ENCODE results near the gene CASS4.
A peak's percentile ranks its signal among the peaks of the same experiment; 100 is the strongest.

CASS4 gene

DNA sequence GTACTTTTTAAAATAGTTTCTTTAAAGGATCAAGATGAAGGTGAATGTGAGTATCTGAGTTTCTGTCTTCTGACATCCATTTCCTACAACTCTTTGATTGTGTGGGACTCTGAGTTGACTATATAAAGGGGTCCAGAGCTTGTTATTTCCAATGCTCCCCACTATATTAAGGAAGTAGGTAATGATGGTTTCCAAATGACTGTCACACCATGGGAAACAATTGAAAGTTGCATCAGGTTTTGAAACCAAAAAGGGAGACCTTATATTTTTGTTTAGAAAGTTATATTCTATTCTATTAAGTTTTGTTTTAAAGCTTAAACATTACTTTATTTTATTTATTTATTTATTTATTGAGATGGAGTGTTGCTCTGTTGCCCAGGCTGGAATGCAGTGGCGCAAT, 11.2 kb downstream of the CASS4 start:
- no peak for DNase-seq

GRCh38 chr20:56423886-56424285, 11.8 kb downstream of the CASS4 start:
- no peak for DNase-seq

GRCh38 chr20:56424931-56425330, 12.9 kb downstream of the CASS4 start:
- no peak for DNase-seq

GRCh38 chr20:56426026-56426425, 14.0 kb downstream of the CASS4 start:
- no peak for DNase-seq

DNA sequence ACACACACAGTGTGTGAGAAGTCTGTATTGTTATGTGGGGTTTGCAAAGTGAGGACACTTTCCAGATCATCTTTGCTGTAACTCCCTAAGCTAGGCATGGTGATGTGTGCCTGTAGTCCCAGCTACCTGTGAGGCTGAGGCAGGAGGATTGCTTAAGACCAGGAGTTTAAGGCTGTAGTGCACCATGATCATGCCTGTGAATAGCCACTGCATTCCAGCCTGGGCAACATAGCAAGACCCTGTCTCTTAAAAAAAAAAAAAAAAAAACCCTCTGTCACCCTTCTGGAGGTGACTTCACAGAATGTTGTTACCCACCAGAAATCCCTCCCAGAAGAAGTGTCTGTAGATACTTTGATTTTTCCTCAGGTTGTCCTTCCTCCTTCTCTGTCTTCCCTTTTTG, 14.9 kb downstream of the CASS4 start:
- DNase-seq, result no peak

DNA sequence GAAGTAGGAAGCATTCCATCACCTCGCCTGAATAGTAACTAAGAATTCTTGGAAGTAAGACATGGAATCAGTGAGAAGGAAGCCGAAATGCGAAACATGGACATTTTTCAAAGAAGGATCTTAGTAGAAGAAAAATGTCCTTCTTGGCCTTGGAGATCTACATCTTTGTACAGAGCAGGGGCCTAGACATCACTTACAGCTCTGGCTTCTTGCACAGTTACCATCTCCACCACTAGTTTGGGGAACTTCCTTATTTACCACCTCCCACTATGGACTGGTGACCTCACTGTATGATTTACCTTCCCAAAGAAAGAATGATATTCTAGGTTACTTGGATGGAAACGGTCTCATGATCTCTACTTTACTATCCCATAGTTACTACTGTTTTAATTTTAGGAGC, 15.7 kb downstream of the CASS4 start:
- DNase-seq, result no peak

GRCh38 chr20:56428410-56428809, 16.4 kb downstream of the CASS4 start:
- no peak for DNase-seq

DNA sequence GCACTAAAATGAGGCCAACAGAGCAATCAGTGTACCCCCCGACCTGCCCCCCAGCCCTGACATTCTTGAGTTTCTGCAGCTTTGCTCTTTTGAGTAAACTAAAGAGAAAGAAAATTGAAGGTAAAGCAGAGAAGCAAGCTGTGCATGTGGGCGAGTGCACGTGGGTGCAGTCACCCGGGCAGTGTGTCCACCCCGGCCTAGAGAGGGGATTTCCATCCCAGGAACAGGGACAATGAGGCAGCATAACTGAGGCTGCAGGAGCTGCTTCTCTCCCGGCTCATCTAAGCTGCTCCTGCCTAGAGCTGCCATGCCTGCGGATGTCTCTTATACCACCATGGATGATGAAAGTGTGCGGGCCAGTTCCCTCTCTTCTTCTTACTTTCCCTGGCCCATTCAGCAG, 16.8 kb downstream of the CASS4 start:
- no peak for DNase-seq

DNA sequence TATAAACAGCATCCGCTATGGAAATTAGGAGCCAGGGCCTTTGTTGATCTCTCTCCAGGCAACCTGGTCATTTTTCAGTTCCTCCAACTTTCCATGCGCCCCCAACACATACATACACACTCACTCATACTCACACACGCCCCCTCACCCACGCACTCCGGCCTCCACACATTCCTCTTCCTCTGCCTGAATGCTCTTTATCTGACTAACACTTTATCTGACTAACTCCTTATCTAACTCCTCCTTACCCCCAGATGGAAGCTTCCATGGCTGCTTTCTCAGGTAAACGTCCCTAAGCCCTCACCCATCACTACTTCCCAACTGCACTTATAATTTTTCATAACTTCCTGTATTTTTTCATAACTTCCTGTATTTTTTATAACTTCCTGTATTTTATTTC, 17.4 kb downstream of the CASS4 start:
- no peak for DNase-seq

GRCh38 chr20:56429941-56430340, 17.9 kb downstream of the CASS4 start:
- DNase-seq, result no peak

GRCh38 chr20:56430461-56430860, 18.4 kb downstream of the CASS4 start:
- no peak for DNase-seq

DNA sequence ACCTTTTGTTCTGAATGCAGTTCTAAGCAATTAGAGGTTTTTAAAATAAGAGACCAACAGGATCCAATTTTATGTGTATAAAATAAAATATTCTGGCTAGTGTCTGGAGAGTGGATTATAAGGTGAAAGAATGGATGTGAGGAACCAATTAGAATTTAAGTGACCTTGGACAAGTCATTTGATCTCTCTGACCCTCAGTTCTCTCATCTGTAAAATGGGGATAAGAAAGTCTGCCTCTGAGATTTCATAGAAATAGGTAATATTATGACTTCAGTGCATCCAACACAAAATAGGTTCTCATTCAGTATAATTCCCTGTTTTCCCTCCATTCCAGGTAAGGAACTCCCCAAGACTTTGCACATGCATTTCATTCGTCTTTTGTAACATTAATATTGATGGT, 18.9 kb downstream of the CASS4 start:
- DNase-seq, result no peak

- no peak for DNase-seq
Observed at GRCh38 chr20:56431471-56431870, 19.4 kb downstream of the CASS4 start.

- DNase-seq, result no peak
Observed at GRCh38 chr20:56433221-56433879, 21.3 kb downstream of the CASS4 start.

DNA sequence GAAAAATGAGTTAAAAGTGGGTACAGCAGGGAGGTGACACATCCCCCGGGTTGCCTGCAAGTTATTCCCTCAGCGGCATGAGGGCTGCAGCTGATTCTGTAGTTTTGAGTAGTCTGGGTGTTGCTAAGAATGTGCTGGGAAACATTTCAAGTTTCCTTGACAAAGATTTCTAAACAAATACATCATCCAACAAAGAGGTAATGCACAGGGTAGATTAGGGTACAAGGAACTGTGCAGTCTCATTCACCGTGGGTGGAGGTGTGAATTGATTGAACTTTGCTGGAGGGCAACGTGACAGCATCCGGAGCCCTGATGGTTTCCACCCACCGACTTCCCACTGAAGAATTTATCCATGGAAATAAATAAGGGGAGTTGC, 21.8 kb downstream of the CASS4 start:
- DNase-seq, result no peak

- no peak for DNase-seq
Observed at GRCh38 chr20:56437196-56437960, 25.3 kb downstream of the CASS4 start.

- no peak for DNase-seq
Observed at GRCh38 chr20:56438284-56438683, 26.2 kb downstream of the CASS4 start.

DNA sequence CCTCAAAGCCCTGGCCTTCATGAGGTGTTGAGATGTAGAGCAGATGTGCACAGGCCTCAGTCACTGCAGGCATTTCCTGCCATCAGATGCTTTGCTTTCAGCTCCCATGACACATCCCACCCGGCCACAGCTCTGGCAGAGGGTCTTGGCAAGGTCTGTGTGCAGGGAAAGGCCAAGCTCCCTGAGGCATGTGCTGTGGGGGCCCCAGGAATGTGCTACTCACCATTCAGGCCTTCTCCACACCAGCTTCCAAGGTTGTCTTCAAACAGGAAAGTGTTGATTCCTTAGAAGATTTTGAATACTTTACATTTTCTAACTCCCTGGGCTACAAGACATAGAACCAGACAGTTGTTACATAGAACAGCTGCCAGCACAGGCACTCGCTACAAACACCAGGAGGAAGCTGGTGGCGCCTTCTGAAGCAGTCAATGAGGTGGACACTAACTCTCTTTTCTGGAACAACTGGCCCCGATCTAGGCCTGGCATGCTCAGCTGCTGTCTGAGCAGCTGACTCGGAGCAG, 27.8 kb downstream of the CASS4 start:
- DNase-seq, result peak in 1 of 2 donors; percentile 7

GRCh38 chr20:56440346-56441007, 28.4 kb downstream of the CASS4 start:
- DNase-seq, result no peak

- peak in 1 of 2 donors; percentile 15 for DNase-seq
Observed at GRCh38 chr20:56442389-56443365, 30.6 kb downstream of the CASS4 start.

DNA sequence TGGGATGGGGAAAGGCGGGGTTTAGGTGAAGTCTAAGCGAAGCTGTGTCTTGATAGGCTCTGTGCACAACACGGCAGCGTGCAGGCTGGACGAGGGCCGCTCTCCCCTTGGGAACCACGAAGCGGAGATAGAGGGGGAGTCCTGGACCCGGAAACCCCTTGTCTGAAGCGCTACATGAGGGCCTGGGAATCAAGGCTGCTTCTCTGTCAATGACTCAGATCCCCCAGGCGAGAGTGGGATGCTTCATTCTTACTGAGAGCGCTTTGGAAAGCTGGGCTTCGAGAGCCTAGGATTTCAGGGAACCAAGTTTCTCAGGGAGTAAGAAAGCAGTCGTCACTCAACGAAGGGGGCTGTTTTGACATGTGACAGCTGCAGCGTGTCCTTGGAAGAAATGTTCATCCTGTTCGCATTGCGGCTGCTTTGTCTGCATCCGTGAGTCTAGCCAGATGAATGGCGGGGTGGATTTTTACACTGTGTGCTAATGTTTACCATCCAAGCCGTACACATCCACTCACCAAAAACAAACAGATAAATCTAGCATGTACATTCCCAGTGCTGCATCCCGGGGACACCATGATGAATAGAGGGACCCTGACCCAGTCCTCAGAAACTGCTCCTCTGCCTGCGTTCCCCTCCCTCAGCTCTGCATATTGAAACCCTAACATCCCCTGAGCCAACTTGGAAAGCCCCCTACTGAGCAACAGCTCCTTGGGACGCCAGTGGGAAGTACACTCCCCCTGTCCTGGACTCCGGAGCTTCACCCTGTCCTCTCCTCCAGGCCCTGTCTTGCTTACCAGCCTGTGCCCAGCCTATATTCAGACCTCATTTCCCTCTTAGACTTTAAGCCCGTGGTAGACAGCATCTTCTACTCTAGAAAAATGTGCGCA, 31.8 kb downstream of the CASS4 start:
- DNase-seq, result no peak

DNA sequence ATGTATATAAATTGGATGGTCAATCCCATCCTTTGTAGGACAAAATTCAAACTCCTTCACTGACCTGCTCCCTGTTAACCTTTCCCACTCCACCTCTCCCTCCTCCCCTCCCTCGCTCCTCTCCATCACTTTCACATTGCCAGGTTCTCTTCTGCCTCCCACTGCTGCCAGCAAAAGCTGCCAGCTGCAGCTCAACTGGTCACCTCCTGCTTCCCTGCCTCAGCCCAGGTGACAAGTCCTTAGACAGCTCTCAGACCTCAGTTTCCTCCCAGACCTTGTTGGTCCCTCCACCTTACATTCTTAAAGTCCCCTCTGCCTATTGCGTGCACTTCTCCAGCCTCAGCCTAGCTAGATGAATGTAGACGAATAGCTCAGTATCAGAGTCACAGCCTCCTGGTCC, 33.1 kb downstream of the CASS4 start:
- DNase-seq, result no peak

All from bone marrow (tissue), 2 donors.